ENCODE measurements around the gene CERS2. TPM values are rescaled to one million over a fixed set of nuclear protein-coding genes. Genes with fewer than 3 reads are reported as not detected.

The CERS2 gene
- total RNA-seq, 1 donor from 2014 or later: 191 TPM

GRCh38 chr1:150994248-150994647 lies 19.6 kb upstream of the CERS2 start:
- Mint-ChIP-seq H3K36me3 (ENCODE audit: low read depth) (peaks cover 5% of the 10 kb centered on the region), H3K27ac (no peak overlapping the region), H3K4me3 (no peak overlapping the region), H3K27me3 (ENCODE audit: insufficient read depth) (no peaks in the 10 kb centered on the region), H3K9me3 (no peaks in the 10 kb centered on the region), H3K4me1 (ENCODE audit: low read depth) (peaks cover 8% of the 10 kb centered on the region)
- intact Hi-C loops (cut with micrococcal nuclease): no loop called here
- DNase-seq (ENCODE audit: low spot score): no peak

GRCh38 chr1:150992626-150993025 lies 18.0 kb upstream of the CERS2 start:
- Mint-ChIP-seq H3K27ac (no peak overlapping the region), H3K36me3 (ENCODE audit: low read depth) (peaks cover 5% of the 10 kb centered on the region), H3K27me3 (ENCODE audit: insufficient read depth) (no peaks in the 10 kb centered on the region), H3K9me3 (no peaks in the 10 kb centered on the region), H3K4me1 (ENCODE audit: low read depth) (peaks cover 8% of the 10 kb centered on the region), H3K4me3 (no peak overlapping the region)
- no peak for DNase-seq (ENCODE audit: low spot score)
- intact Hi-C loops (cut with micrococcal nuclease): no loop called here

GRCh38 chr1:150987924-150988323 lies 13.3 kb upstream of the CERS2 start:
- no peaks in the 10 kb centered on the region for H3K9me3 Mint-ChIP-seq
- DNase-seq (ENCODE audit: low spot score): no peak
- no peaks in the 10 kb centered on the region for H3K4me1 Mint-ChIP-seq (ENCODE audit: low read depth)
- H3K27me3 Mint-ChIP-seq (ENCODE audit: insufficient read depth): no peaks in the 10 kb centered on the region
- intact Hi-C loops (cut with micrococcal nuclease): no loop called here
- no peaks in the 10 kb centered on the region for H3K36me3 Mint-ChIP-seq (ENCODE audit: low read depth)
- H3K27ac Mint-ChIP-seq: no peak overlapping the region
- no peak overlapping the region for H3K4me3 Mint-ChIP-seq

- intact Hi-C loops (cut with micrococcal nuclease): no loop called here
- no peak for DNase-seq (ENCODE audit: low spot score)
Measured at GRCh38 chr1:150985179-150985825, 10.7 kb upstream of the CERS2 start.

GRCh38 chr1:150981805-150982712 lies 7.4 kb upstream of the CERS2 start, which contains the start of gene ANXA9:
ANXA9 (plus strand) TSS chr1:150982292; CDS start chr1:150983106, 814 bp downstream.
- H3K27ac Mint-ChIP-seq: no peak within 1 kb of the TSS
- peaks cover 20% of the 10 kb centered on the region for H3K4me1 Mint-ChIP-seq (ENCODE audit: low read depth)
- no peak within 1 kb of the TSS for H3K4me3 Mint-ChIP-seq
- H3K36me3 Mint-ChIP-seq (ENCODE audit: low read depth): no peaks in the 10 kb centered on the region
- no peak for DNase-seq (ENCODE audit: low spot score)
- intact Hi-C loops (cut with micrococcal nuclease): no loop called here
- H3K9me3 Mint-ChIP-seq: no peaks in the 10 kb centered on the region
- H3K27me3 Mint-ChIP-seq (ENCODE audit: insufficient read depth): no peaks in the 10 kb centered on the region

More at GRCh38 chr1:150985179-150985825, 10.7 kb upstream of the CERS2 start:
- H3K9me3 Mint-ChIP-seq: no peaks in the 10 kb centered on the region
- H3K36me3 Mint-ChIP-seq (ENCODE audit: low read depth): no peaks in the 10 kb centered on the region
- no peak overlapping the region for H3K27ac Mint-ChIP-seq
- H3K4me1 Mint-ChIP-seq (ENCODE audit: low read depth): no peaks in the 10 kb centered on the region
- no peak overlapping the region for H3K4me3 Mint-ChIP-seq
- H3K27me3 Mint-ChIP-seq (ENCODE audit: insufficient read depth): no peaks in the 10 kb centered on the region

GRCh38 chr1:150981177-150981804 lies 6.7 kb upstream of the CERS2 start:
- intact Hi-C loops (cut with micrococcal nuclease): no loop called here
- no peaks in the 10 kb centered on the region for H3K36me3 Mint-ChIP-seq (ENCODE audit: low read depth)
- H3K9me3 Mint-ChIP-seq: no peaks in the 10 kb centered on the region

GRCh38 chr1:150979092-150980056 lies 4.7 kb upstream of the CERS2 start:
- Mint-ChIP-seq H3K4me3 (no peak overlapping the region), H3K27ac (no peak overlapping the region), H3K27me3 (ENCODE audit: insufficient read depth) (no peaks in the 10 kb centered on the region), H3K4me1 (ENCODE audit: low read depth) (peaks cover 32% of the 10 kb centered on the region), H3K36me3 (ENCODE audit: low read depth) (no peaks in the 10 kb centered on the region), H3K9me3 (no peaks in the 10 kb centered on the region)
- intact Hi-C loops (cut with micrococcal nuclease): loop anchor here (1.0 to 5.0 kb wide), 10 partner anchors 17 to 725 kb away; partner anchors contain the start of genes ARNT, ENSA, GOLPH3L and MINDY1
- peak; percentile 80 for DNase-seq (ENCODE audit: low spot score)

More at GRCh38 chr1:150981177-150981804, 6.7 kb upstream of the CERS2 start:
- Mint-ChIP-seq H3K27me3 (ENCODE audit: insufficient read depth) (no peaks in the 10 kb centered on the region), H3K4me3 (no peak overlapping the region), H3K4me1 (ENCODE audit: low read depth) (peaks cover 27% of the 10 kb centered on the region), H3K27ac (no peak overlapping the region)
- DNase-seq (ENCODE audit: low spot score): no peak

- Mint-ChIP-seq H3K4me1 (ENCODE audit: low read depth) (peaks cover 49% of the 10 kb centered on the region), H3K27ac (peak overlapping the region; percentile 41), H3K9me3 (no peaks in the 10 kb centered on the region), H3K36me3 (ENCODE audit: low read depth) (no peaks in the 10 kb centered on the region), H3K4me3 (peak overlapping the region; percentile 82), H3K27me3 (ENCODE audit: insufficient read depth) (no peaks in the 10 kb centered on the region)
- DNase-seq (ENCODE audit: low spot score): peak; percentile 9
- intact Hi-C loops (cut with micrococcal nuclease): loop anchor here (5.0 kb wide), 1 partner anchor 350 kb away; the partner anchor contains the start of gene ENSA
Measured at GRCh38 chr1:150976879-150977694, 2.5 kb upstream of the CERS2 start.

- H3K36me3 Mint-ChIP-seq (ENCODE audit: low read depth): no peaks in the 10 kb centered on the region
- intact Hi-C loops (cut with micrococcal nuclease): loop anchor here (5.0 kb wide), 1 partner anchor 349 kb away; the partner anchor contains the start of gene ENSA
- H3K27ac Mint-ChIP-seq: peak overlapping the region; percentile 75
Measured at GRCh38 chr1:150976401-150976821, 1.8 kb upstream of the CERS2 start.

GRCh38 chr1:150973836-150974579 lies 627 bp downstream of the CERS2 start:
- DNase-seq (ENCODE audit: low spot score): peak; percentile 23
- no peaks in the 10 kb centered on the region for H3K9me3 Mint-ChIP-seq
- H3K27me3 Mint-ChIP-seq (ENCODE audit: insufficient read depth): no peaks in the 10 kb centered on the region
- peaks cover 63% of the 10 kb centered on the region for H3K4me1 Mint-ChIP-seq (ENCODE audit: low read depth)
- H3K4me3 Mint-ChIP-seq: peak overlapping the region; percentile 90
- no peaks in the 10 kb centered on the region for H3K36me3 Mint-ChIP-seq (ENCODE audit: low read depth)
- intact Hi-C loops (cut with micrococcal nuclease): loop anchor here (1.0 kb wide), 1 partner anchor 34 kb away; the partner anchor contains the start of gene PRUNE1
- peak overlapping the region; percentile 86 for H3K27ac Mint-ChIP-seq

More at GRCh38 chr1:150976401-150976821, 1.8 kb upstream of the CERS2 start:
- Mint-ChIP-seq H3K9me3 (no peaks in the 10 kb centered on the region), H3K27me3 (ENCODE audit: insufficient read depth) (no peaks in the 10 kb centered on the region), H3K4me1 (ENCODE audit: low read depth) (peaks cover 56% of the 10 kb centered on the region), H3K4me3 (peak overlapping the region; percentile 82)
- no peak for DNase-seq (ENCODE audit: low spot score)
